ENCODE results near the gene PRPF40A. TPM values are rescaled to one million over a fixed set of nuclear protein-coding genes. Genes with fewer than 3 reads are reported as not detected.
"Not testable (repeated sequence)": the region's sequence is repeated elsewhere in the genome, so short reads cannot be mapped to it uniquely, and the experiment has no call there.

Gene PRPF40A
- total and polyA plus RNA-seq, 2 donors, result 34.3 to 164 TPM

DNA sequence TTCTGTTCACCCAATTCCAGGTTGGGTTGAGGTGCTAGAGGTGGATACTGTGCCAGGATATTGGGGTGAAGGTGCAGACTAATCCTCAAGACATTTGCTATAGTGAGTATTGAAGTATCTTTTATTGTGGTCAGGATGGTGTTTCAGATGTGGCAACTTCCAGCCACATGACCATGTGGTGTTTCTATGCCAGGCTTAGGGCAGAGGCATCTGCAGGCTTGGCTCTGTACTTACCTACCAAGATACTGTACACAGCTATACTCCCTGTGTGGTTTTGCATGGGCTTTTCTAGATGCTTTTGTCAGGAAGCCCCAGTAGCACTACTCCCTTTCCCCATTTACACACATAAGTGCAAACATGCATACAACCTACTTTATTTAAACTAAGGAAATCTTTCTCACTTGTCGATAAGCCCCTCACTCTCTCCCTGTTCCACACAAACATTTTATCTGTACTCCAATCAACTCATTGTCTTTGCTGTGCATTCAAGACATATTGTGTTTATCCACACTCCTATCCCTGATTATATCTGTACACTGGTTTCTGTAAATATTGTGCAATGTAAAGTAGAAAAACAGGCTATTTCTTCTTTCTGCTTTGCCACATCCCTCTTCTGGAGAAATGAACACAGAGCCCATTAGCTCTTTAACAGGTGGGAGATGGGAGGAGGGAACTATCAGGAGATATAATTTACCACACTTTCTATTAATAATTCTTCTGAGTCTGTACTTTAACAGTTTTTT lies 13.5 kb upstream of the PRPF40A start:
- Histone ChIP-seq H3K36me3 (ENCODE audit: insufficient read depth) (no peaks in the 10 kb centered on the region), H3K4me3 (ENCODE audit: low read depth, low read length) (no peak overlapping the region), H3K4me1 (ENCODE audit: insufficient read depth) (no peaks in the 10 kb centered on the region), H3K27ac (ENCODE audit: low read depth) (no peak overlapping the region)
- 89% methylated on average over 1 of the region's 1 CpG for WGBS
- no peak for DNase-seq (ENCODE audit: extremely low spot score)

DNA sequence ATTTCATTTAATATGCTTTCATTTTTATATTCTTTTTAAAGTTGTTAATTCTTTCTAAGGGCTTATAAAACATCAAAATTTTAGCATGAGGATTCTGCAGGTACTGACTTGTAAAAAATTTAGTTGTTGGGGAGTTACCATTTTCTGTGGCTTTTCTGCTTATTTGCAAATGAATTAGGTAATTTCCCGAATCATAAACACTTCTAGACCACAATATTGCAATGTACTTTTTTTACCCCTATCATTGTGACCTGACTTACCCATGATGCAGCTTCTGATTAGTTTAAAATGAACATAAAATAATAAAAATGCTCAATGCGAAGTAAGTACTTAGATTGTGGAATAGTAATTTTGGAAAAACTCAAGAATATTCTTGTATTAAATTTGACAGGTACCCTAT lies 12.6 kb upstream of the PRPF40A start:
- WGBS, result 82% methylated on average over 2 of the region's 2 CpGs
- no peak for DNase-seq (ENCODE audit: extremely low spot score)
- Histone ChIP-seq H3K27ac (ENCODE audit: low read depth) (no peak overlapping the region), H3K4me3 (ENCODE audit: low read depth, low read length) (no peak overlapping the region), H3K36me3 (ENCODE audit: insufficient read depth) (no peaks in the 10 kb centered on the region), H3K4me1 (ENCODE audit: insufficient read depth) (no peaks in the 10 kb centered on the region)

DNA sequence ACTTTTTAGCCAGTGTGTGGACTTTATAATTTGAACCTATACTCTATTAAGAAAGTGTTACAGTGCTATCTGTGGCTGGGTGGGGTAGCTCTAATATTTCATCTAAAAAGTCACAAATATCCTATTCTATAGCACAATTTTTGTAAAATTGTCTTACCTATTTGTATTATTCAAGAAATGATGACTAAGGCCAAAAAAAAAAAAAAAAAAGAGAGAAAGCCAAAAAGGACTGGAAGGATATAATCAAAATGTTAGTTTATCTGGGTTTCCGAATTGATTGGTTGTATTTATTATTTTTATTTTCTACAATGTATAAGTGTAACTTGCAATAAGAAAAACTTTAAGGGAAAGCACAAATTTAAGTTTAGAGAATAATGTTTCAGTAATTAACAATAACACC lies 6.7 kb upstream of the PRPF40A start:
- no peak overlapping the region for H3K4me3 ChIP-seq (ENCODE audit: low read depth, low read length)
- H3K36me3 ChIP-seq (ENCODE audit: insufficient read depth), result no peaks in the 10 kb centered on the region
- H3K4me1 ChIP-seq (ENCODE audit: insufficient read depth), result peaks cover 2% of the 10 kb centered on the region
- WGBS, result 97% methylated on average over 1 of the region's 1 CpG
- no peak for DNase-seq (ENCODE audit: extremely low spot score)
- H3K27ac ChIP-seq (ENCODE audit: low read depth), result no peak overlapping the region

DNA sequence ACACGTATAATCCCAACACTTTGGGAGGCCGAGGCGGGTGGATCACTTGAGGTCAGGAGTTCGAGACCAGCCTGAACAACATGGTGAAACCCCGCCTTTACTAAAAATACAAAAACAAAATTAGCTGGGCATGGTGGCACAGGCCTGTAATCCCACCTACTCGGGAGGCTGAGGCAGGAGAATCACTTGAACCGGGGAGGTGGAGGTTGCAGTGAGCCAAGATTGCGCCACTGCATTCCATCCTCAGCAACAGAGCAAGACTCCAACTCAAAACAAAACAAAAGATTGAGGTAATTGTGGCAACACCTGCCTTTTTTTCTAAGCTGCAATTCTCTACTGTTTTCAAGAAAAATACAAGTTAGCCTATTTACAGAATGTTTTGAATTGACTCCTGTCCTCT lies 5.4 kb upstream of the PRPF40A start:
- H3K27ac ChIP-seq (ENCODE audit: low read depth); H3K4me1 ChIP-seq (ENCODE audit: insufficient read depth); H3K36me3 ChIP-seq (ENCODE audit: insufficient read depth); H3K4me3 ChIP-seq (ENCODE audit: low read depth, low read length); DNase-seq (ENCODE audit: extremely low spot score): not testable (repeated sequence)
- 95% methylated on average over 8 of the region's 8 CpGs for WGBS

DNA sequence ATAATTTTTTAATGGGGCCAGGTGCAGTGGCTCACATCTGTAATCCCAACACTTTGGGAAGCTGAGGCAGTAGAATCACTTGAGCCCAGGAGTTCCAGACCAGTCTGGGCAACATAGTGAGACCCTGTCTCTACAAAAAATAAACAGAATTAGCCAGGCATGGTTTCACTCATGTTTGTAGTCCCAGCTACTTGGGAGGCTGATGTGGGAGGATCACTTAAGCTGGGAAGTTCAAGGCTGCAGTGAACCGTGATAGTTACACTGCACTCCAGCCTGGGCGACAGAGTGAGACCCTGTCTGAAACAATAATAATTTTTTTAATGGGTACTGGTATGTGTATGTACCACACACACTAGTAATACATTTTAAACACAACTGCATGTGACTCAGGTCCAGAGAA lies 3.5 kb upstream of the PRPF40A start:
- DNase-seq (ENCODE audit: extremely low spot score), result no peak
- Histone ChIP-seq H3K36me3 (ENCODE audit: insufficient read depth) (no peaks in the 10 kb centered on the region), H3K4me3 (ENCODE audit: low read depth, low read length) (no peak overlapping the region), H3K4me1 (ENCODE audit: insufficient read depth) (peaks cover 2% of the 10 kb centered on the region), H3K27ac (ENCODE audit: low read depth) (no peak overlapping the region)
- WGBS, result 78% methylated on average over 2 of the region's 2 CpGs

DNA sequence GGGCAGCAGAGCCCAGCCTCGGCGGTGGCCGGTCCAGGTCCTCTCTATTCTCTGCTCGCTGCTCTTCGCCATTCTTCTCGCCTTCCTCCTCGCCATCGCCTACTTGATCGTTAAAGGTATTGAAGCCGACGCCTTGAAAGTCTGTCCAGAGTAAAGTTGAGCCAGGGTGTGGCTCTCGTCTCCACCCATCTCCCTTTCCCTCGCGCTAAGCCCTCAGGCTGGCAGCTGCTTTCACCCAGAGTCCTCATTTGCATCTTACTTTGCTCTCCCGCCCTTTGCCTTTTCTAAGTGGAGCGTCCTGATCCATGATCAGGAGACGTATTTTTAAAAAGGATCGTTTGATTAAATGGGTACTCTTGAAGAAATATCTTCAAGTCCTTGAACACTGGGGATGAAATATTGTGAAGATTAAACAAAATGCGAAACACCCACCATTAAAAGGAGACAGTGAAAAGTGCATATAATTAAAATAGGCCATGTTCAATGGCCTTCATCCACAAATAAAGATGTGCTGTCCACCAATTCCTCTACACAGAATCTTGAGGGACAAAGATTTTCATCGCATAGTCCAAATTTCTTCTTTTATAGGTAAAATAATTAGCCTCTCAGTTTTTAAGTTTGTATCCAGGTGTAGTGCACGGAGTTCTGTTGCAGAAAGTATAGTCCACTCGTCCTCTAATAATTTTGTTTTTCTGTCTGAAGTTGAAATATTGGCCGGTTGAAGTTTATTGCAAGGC lies 1.8 kb upstream of the PRPF40A start:
- DNase-seq (ENCODE audit: extremely low spot score), result peak; percentile 15
- peak overlapping the region; percentile 96 for H3K27ac ChIP-seq (ENCODE audit: low read depth)
- H3K4me1 ChIP-seq (ENCODE audit: insufficient read depth), result peaks cover 2% of the 10 kb centered on the region
- H3K36me3 ChIP-seq (ENCODE audit: insufficient read depth), result no peaks in the 10 kb centered on the region
- 3% methylated on average over 23 of the region's 23 CpGs for WGBS
- peak overlapping the region; percentile 70 for H3K4me3 ChIP-seq (ENCODE audit: low read depth, low read length)

DNA sequence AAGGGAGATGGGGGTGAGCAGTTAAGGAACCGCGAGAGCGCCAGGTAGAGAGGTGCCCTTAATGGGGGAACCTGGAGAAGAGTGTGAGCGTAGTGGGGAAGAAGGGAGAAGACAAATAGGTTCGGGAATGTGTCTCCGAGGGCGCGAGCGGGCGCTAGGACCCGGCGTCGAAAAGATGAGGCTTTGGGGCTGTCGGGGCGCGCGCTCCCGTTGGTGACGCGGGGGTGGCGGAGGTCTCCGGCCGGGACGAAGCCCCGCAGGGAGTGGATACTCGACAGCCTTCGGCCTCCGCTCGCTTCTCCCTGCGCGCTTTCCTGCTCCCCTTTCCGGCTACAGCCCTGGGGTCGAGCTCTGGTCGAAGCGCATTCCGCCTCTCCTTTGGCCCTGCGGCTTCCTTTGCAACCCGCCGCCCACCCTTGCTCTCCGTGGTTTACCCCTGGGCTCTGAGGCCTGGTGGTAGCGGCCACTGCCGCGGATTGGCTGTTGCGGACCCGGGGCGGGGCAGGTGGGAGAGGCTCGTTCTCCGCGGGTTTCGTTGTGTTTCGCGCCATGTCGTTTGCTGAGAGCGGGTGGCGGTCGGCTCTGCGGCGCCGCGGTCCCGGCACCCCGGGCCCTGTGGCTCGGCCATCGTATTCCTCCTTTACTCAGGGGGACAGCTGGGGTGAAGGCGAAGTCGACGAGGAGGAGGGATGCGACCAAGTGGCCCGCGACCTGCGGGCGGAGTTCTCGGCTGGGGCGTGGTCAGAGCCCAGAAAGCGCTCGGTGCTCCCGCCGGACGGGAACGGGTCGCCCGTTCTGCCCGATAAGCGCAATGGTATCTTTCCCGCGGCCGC lies 1.0 kb upstream of the PRPF40A start, which contains the start of gene ARL6IP6:
Gene ARL6IP6, plus strand, starts transcription at position 545 of the 833 bp plus-strand sequence. Its CDS starts 5 bp downstream, at position 550.
- DNase-seq (ENCODE audit: extremely low spot score), result peak; percentile 90
- Histone ChIP-seq H3K4me3 (ENCODE audit: low read depth, low read length) (peak within 1 kb of the TSS; percentile 70), H3K36me3 (ENCODE audit: insufficient read depth) (no peaks in the 10 kb centered on the region), H3K4me1 (ENCODE audit: insufficient read depth) (peaks cover 2% of the 10 kb centered on the region), H3K27ac (ENCODE audit: low read depth) (peak within 1 kb of the TSS; percentile 96)
- WGBS, result under 1% methylated on average over 87 of the region's 87 CpGs

DNA sequence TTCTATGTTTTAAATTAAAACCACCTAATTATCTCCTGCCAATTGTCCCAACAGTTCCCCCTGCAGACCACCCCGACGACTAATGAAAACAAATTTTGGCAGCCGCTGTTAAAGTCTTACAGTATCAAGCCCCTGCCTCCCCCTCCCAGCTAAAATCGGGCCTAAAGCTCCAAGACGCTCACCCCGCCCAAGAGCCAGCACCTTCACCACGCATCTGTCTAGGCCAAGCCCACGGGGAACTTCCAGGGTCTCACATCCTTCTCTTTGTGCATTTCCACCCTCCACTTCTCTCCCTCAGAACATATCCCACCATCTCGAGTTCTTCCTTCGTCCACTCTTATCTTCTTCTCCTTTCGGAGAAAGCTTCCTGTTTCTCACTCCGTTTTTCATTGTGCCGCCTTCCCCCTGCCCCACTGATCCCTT lies 445 bp downstream of the PRPF40A start:
- Histone ChIP-seq H3K27ac (ENCODE audit: low read depth) (peak overlapping the region; percentile 19), H3K4me3 (ENCODE audit: low read depth, low read length) (peak overlapping the region; percentile 70), H3K36me3 (ENCODE audit: insufficient read depth) (peaks cover 3% of the 10 kb centered on the region), H3K4me1 (ENCODE audit: insufficient read depth) (peaks cover 2% of the 10 kb centered on the region)
- 0% methylated on average over 13 of the region's 13 CpGs for WGBS
- peak; percentile 21 for DNase-seq (ENCODE audit: extremely low spot score)

DNA sequence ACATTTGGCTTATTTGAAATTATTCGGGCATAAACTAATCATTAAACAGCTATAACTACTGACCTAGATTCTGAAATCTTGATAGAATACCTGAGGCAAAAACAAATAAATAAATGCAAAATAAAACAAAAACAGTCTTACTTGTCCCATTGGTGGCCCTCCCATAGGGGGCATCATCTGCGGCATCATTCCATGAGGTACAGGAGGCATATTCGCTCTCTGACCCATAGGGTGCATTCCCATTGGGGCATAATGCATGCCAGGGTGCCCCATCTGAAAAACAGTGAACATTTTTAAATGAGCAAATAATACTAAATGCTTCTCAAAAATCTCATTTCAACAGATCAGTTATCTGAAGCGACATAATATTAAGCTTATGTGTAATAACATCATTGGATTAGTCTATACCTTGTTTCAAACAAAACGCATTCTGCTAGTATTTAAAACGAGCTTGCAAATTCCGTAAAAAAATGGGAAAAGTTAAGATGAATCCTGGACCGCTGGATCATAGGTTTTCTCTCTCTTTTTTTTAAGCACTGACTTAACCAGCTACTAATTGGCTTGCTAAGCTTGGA lies 1.3 kb downstream of the PRPF40A start:
- Histone ChIP-seq H3K27ac (ENCODE audit: low read depth) (no peak overlapping the region), H3K36me3 (ENCODE audit: insufficient read depth) (peaks cover 4% of the 10 kb centered on the region), H3K4me1 (ENCODE audit: insufficient read depth) (peaks cover 2% of the 10 kb centered on the region), H3K4me3 (ENCODE audit: low read depth, low read length) (peak overlapping the region; percentile 70)
- WGBS, result 31% methylated on average over 8 of the region's 8 CpGs
- DNase-seq (ENCODE audit: extremely low spot score), result no peak

DNA sequence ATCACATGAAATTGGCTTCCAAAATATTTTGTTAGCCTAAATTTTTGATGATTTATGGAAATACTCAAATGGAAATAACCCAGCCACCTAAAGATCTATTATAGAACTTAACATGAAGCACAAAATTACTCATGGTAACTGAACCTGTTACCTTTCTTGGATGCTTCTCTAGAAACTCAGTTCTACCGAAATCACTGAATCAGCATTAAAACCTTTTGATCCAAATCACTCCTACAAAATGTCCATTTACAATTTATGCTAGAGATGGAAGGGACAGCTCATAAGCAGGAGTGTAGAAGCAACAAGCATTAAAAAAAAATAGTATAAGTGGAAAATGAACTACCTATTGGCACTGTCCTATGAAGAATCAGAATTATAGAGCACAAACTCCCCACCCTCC lies 2.1 kb downstream of the PRPF40A start:
- WGBS, result 80% methylated on average over 1 of the region's 1 CpG
- peaks cover 4% of the 10 kb centered on the region for H3K36me3 ChIP-seq (ENCODE audit: insufficient read depth)
- peaks cover 2% of the 10 kb centered on the region for H3K4me1 ChIP-seq (ENCODE audit: insufficient read depth)
- no peak for DNase-seq (ENCODE audit: extremely low spot score)
- no peak overlapping the region for H3K27ac ChIP-seq (ENCODE audit: low read depth)
- H3K4me3 ChIP-seq (ENCODE audit: low read depth, low read length), result no peak overlapping the region

DNA sequence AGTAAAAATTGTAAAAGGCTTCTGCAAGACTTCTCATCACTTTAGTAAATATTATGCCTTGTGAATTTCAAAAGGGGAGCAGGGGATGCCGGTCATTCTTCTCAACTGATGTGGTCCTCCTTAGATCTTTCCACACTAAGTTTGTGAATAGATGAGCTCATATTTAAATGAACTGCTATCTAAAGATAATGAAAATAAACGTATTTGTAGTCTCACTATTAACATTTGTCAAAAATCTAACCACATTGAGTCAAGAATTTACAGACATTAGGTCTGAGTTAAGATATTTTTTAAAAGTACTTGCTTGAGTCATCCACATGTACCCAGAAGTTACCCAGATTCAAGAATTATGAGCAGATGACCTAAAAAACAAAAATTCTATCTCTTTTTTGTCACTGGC lies 6.5 kb downstream of the PRPF40A start:
- WGBS, result 75% methylated on average over 2 of the region's 2 CpGs

DNA sequence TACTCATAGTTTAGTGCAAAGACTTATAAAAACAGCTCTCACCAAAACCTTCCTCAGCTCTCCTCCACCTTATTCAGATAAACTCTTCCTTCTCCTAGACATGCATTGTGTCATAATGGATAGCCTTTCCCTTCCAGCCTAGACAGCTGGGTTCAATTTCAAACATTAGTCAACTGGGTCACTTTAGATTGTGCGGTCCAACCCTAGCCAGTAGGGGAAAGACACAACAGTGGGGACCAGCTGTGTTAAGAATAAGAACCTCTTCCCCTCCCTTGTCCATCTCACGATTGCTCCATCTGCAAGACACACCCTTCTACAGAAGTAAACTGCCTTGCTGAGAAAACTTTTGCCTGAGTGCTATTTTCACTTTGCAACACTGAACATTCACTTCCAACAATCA lies 8.5 kb downstream of the PRPF40A start:
- WGBS, result 95% methylated on average over 2 of the region's 2 CpGs
- no peak for DNase-seq (ENCODE audit: extremely low spot score)

More for the DNA sequence above, 6.5 kb downstream of the PRPF40A start:
- H3K4me3 ChIP-seq (ENCODE audit: low read depth, low read length), result no peak overlapping the region
- H3K4me1 ChIP-seq (ENCODE audit: insufficient read depth), result no peaks in the 10 kb centered on the region
- no peak for DNase-seq (ENCODE audit: extremely low spot score)
- peaks cover 4% of the 10 kb centered on the region for H3K36me3 ChIP-seq (ENCODE audit: insufficient read depth)
- H3K27ac ChIP-seq (ENCODE audit: low read depth), result no peak overlapping the region

DNA sequence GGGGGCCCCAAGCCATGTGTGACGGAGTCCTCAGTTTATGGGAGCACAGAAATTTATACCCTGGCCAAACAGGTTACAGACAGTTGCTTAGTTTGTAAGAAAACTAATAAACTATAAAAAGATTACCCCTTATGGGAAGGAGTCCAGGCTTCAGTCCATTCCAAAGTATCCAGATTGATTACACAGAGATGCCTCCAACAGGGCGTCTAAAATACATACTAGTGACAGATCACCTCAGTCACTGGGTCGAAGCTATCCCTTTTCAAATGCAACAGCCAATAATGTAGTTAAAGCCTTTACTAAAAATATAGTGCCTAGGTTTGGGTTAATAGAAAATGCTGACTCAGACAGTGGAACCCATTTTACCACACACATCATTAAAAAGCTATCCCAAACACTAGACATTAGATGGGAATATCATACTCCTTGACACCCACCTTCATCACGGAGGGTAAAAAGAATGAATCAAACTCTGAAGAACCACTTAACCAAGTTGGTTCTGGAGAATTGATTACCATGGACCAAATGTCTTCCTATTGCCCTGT lies 10.7 kb downstream of the PRPF40A start:
- Histone ChIP-seq H3K4me1 (ENCODE audit: insufficient read depth) (no peaks in the 10 kb centered on the region), H3K4me3 (ENCODE audit: low read depth, low read length) (no peak overlapping the region), H3K36me3 (ENCODE audit: insufficient read depth) (peaks cover 3% of the 10 kb centered on the region), H3K27ac (ENCODE audit: low read depth) (no peak overlapping the region)
- DNase-seq (ENCODE audit: extremely low spot score), result no peak
- 91% methylated on average over 4 of the region's 4 CpGs for WGBS

More for the DNA sequence above, 8.5 kb downstream of the PRPF40A start:
- Histone ChIP-seq H3K36me3 (ENCODE audit: insufficient read depth) (peaks cover 7% of the 10 kb centered on the region), H3K4me3 (ENCODE audit: low read depth, low read length) (no peak overlapping the region), H3K27ac (ENCODE audit: low read depth) (no peak overlapping the region), H3K4me1 (ENCODE audit: insufficient read depth) (no peaks in the 10 kb centered on the region)

Data from urinary bladder (tissue), 4 donors.